Breast epithelium (tissue), 3 donors: ENCODE measurements around the gene HOXC11.

Source experiments
- POLR2A ChIP-seq: fragments of 450-650 bp; IDR thresholded peaks from one replicate; pipeline ENCODE4 v1.6.1; 2016; ENCODE audit warnings: antibody characterized with exemption, mild to moderate bottlenecking, moderate library complexity
- TF ChIP-seq, protein P1 (sequence below), 3 donors: fragments of 450-650 bp; IDR thresholded peaks; one replicate each; pipeline ENCODE4 v1.5.1; 2016 to 2017; ENCODE audit warnings: antibody characterized with exemption in 3 of 3, mild to moderate bottlenecking in 3 of 3, moderate library complexity in 3 of 3

DNA sequence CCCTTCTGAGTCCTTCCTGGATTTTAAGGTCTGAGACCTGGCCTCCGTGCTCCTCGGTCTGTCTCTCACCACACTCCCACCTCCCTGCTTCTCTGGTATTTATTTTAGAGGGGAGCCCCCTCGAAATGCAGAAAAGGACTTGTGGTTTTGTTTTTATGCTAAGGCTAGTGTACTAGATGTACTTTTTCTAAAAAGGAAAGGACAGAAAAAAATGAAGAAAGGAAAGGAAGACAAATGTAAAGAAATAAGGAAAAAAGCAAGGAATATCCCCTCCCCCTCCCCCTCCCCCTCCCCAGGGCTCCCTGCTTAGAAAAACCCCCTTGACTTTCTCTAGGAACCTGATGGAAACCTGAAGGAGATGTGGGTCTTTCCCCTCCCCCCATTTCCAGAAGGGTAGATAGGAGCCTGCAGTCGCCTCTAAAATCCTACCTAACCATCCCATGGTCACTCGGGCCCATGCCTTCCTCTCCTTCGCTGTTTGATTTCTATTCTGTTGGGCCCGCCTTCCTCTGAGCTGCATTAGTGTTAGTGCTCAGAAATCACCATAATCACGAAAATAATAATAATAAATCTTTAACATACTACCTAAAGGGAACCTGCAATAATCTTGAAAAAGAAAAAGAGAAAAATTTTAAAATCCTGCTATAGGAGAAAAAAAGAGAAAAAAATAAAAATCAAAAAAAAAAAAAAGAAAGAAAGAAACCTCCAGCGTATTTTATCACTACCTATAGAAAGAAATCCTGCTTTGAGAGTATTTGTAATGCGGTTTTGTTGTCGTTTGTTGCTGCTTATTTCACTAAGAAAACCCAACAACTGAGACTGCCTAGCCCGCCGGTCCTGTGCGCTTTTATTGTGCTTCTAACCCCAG is 39.0 kb downstream of the HOXC11 start:
- TF ChIP-seq, protein P1, sequence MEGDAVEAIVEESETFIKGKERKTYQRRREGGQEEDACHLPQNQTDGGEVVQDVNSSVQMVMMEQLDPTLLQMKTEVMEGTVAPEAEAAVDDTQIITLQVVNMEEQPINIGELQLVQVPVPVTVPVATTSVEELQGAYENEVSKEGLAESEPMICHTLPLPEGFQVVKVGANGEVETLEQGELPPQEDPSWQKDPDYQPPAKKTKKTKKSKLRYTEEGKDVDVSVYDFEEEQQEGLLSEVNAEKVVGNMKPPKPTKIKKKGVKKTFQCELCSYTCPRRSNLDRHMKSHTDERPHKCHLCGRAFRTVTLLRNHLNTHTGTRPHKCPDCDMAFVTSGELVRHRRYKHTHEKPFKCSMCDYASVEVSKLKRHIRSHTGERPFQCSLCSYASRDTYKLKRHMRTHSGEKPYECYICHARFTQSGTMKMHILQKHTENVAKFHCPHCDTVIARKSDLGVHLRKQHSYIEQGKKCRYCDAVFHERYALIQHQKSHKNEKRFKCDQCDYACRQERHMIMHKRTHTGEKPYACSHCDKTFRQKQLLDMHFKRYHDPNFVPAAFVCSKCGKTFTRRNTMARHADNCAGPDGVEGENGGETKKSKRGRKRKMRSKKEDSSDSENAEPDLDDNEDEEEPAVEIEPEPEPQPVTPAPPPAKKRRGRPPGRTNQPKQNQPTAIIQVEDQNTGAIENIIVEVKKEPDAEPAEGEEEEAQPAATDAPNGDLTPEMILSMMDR (IDR thresholded peaks at IDR 0.05) = no peak
- TF ChIP-seq POLR2A = no peak
